Right hindlimb (tissue), 1 donor: Measurements from ENCODE around the gene EPN3.

Source experiments
- DNase-seq: peaks from one replicate; pipeline ENCODE4 v3.0.0-alpha.2; 2018

EPN3 gene

GRCh38 chr17:50535407-50535806, 2.9 kb downstream of the EPN3 start:
- no peak for DNase-seq

GRCh38 chr17:50536683-50537646, 4.4 kb downstream of the EPN3 start:
- no peak for DNase-seq

GRCh38 chr17:50537721-50538548, 5.4 kb downstream of the EPN3 start:
- DNase-seq: no peak

- DNase-seq: no peak
Observed at GRCh38 chr17:50538549-50539410, 6.2 kb downstream of the EPN3 start.

- no peak for DNase-seq
Observed at GRCh38 chr17:50539762-50540559, 7.4 kb downstream of the EPN3 start.

GRCh38 chr17:50540560-50541401, 8.2 kb downstream of the EPN3 start:
- no peak for DNase-seq

- DNase-seq: no peak
Observed at GRCh38 chr17:50541402-50541715, 8.8 kb downstream of the EPN3 start.

- DNase-seq: peak; percentile 91
Observed at GRCh38 chr17:50541716-50542688, 9.5 kb downstream of the EPN3 start.

- DNase-seq: no peak
Observed at GRCh38 chr17:50542795-50543774, 10.6 kb downstream of the EPN3 start.

GRCh38 chr17:50544516-50544915, 12.0 kb downstream of the EPN3 start:
- DNase-seq: no peak

GRCh38 chr17:50545311-50545710, 12.8 kb downstream of the EPN3 start:
- DNase-seq: no peak

- DNase-seq: no peak
Observed at GRCh38 chr17:50546701-50547034, 14.1 kb downstream of the EPN3 start.

- DNase-seq: peak; percentile 93
Observed at GRCh38 chr17:50547035-50547735, 14.7 kb downstream of the EPN3 start, which contains the start of gene SPATA20. Gene SPATA20 (plus strand): TSS chr17:50547174. CDS start chr17:50547209, 35 bp downstream.

- peak; percentile 64 for DNase-seq
Observed at GRCh38 chr17:50547736-50548083, 15.2 kb downstream of the EPN3 start.

- DNase-seq: no peak
Observed at GRCh38 chr17:50548831-50549230, 16.3 kb downstream of the EPN3 start.

- DNase-seq: no peak
Observed at GRCh38 chr17:50549256-50549941, 16.9 kb downstream of the EPN3 start.

GRCh38 chr17:50549969-50550368, 17.4 kb downstream of the EPN3 start:
- DNase-seq: no peak
